ENCODE measurements around the gene TECTB.

The TECTB gene

GRCh38 chr10:112283100-112283499 is at the start of gene TECTB:
Gene TECTB (plus strand): TSS chr10:112283400. CDS start chr10:112283735, 335 bp downstream.
- H3K27me3 Mint-ChIP-seq (ENCODE audit: low read depth), result peaks cover 15% of the 10 kb centered on the region
- H3K36me3 Mint-ChIP-seq (ENCODE audit: low read depth), result no peaks in the 10 kb centered on the region
- no peaks in the 10 kb centered on the region for H3K9me3 Mint-ChIP-seq
- no peak for TF ChIP-seq CTCF (IDR thresholded peaks at IDR 0.05; ENCODE audit: unreplicated experiment in 3 of 3)
- H3K4me1 Mint-ChIP-seq, result peaks cover 5% of the 10 kb centered on the region
- no peak within 1 kb of the TSS for H3K27ac Mint-ChIP-seq
- no peak within 1 kb of the TSS for H3K4me3 Mint-ChIP-seq

GRCh38 chr10:112235141-112235540 is 48.1 kb upstream of the TECTB start:
- Mint-ChIP-seq H3K4me1 (peaks cover 13% of the 10 kb centered on the region), H3K36me3 (ENCODE audit: low read depth) (no peaks in the 10 kb centered on the region), H3K9me3 (peaks cover 13% of the 10 kb centered on the region), H3K27ac (no peak overlapping the region), H3K27me3 (ENCODE audit: low read depth) (no peaks in the 10 kb centered on the region), H3K4me3 (no peak overlapping the region)
- no peak for TF ChIP-seq CTCF (IDR thresholded peaks at IDR 0.05; ENCODE audit: unreplicated experiment in 3 of 3)

- H3K4me3 Mint-ChIP-seq, result no peak overlapping the region
Observed at GRCh38 chr10:112235920-112236319, 47.3 kb upstream of the TECTB start.

GRCh38 chr10:112236486-112236885 is 46.7 kb upstream of the TECTB start:
- peaks cover 19% of the 10 kb centered on the region for H3K9me3 Mint-ChIP-seq
- peaks cover 7% of the 10 kb centered on the region for H3K4me1 Mint-ChIP-seq
- TF ChIP-seq CTCF (IDR thresholded peaks at IDR 0.05; ENCODE audit: unreplicated experiment in 3 of 3), result no peak
- no peak overlapping the region for H3K4me3 Mint-ChIP-seq
- no peaks in the 10 kb centered on the region for H3K27me3 Mint-ChIP-seq (ENCODE audit: low read depth)
- H3K36me3 Mint-ChIP-seq (ENCODE audit: low read depth), result no peaks in the 10 kb centered on the region
- H3K27ac Mint-ChIP-seq, result no peak overlapping the region

More at GRCh38 chr10:112235920-112236319, 47.3 kb upstream of the TECTB start:
- TF ChIP-seq CTCF (IDR thresholded peaks at IDR 0.05; ENCODE audit: unreplicated experiment in 3 of 3), result no peak
- Mint-ChIP-seq H3K4me1 (peaks cover 12% of the 10 kb centered on the region), H3K36me3 (ENCODE audit: low read depth) (no peaks in the 10 kb centered on the region), H3K27me3 (ENCODE audit: low read depth) (no peaks in the 10 kb centered on the region), H3K27ac (no peak overlapping the region), H3K9me3 (peaks cover 14% of the 10 kb centered on the region)

GRCh38 chr10:112239347-112239746 is 43.9 kb upstream of the TECTB start:
- TF ChIP-seq CTCF (IDR thresholded peaks at IDR 0.05; ENCODE audit: unreplicated experiment in 3 of 3), result no peak
- peaks cover 19% of the 10 kb centered on the region for H3K9me3 Mint-ChIP-seq
- H3K27me3 Mint-ChIP-seq (ENCODE audit: low read depth), result no peaks in the 10 kb centered on the region
- H3K4me1 Mint-ChIP-seq, result no peaks in the 10 kb centered on the region
- H3K4me3 Mint-ChIP-seq, result no peak overlapping the region
- H3K27ac Mint-ChIP-seq, result no peak overlapping the region
- H3K36me3 Mint-ChIP-seq (ENCODE audit: low read depth), result no peaks in the 10 kb centered on the region

DNA sequence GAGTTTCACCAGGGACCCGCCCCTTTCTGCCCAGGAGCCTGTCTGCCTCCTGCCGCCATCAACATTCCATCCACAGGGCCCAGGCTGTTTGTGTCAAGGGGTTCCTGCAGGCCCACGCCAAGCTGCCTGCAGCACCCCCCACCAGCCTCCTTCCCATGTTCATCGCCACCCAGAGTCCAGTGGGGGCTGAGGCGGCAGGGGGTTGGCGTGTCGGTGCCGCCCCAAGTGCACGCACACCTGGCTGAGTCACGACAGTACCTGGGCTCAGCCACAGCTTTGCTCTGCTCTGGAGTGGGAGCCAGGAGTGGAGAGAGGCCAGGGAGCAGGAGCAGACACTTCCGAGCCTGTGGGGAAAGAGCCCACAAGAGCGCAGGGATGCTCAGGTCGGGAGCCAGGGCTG is 42.8 kb upstream of the TECTB start:
- Mint-ChIP-seq H3K27me3 (ENCODE audit: low read depth) (no peaks in the 10 kb centered on the region), H3K36me3 (ENCODE audit: low read depth) (no peaks in the 10 kb centered on the region), H3K4me1 (no peaks in the 10 kb centered on the region), H3K9me3 (peaks cover 19% of the 10 kb centered on the region), H3K4me3 (no peak overlapping the region), H3K27ac (no peak overlapping the region)
- TF ChIP-seq CTCF (IDR thresholded peaks at IDR 0.05; ENCODE audit: unreplicated experiment in 3 of 3), result no peak
